DND-41 (cell line): Measurements from ENCODE around the gene MET.

ENCODE experiments used
- ATAC-seq: fragments of 200-7000 bp; cut with Tn5 transposase; 3 replicates; pipeline ENCODE4 v1.9.1; 2021; ENCODE audit warnings: low read depth; ENCODE audit not compliant: insufficient read depth
- DNase-seq: peaks from one replicate; pipeline ENCODE4 v3.0.0-alpha.2; 2020
- H2AFZ ChIP-seq: 2 replicates; pipeline ENCODE4 v1.6.0; 2012; ENCODE audit warnings: low read depth, low read length
- H3K27ac ChIP-seq: 2 replicates; pipeline ENCODE4 v1.5.1; 2012; ENCODE audit warnings: low read length, inconsistent platforms
- H3K27me3 ChIP-seq: fragments of 200-600 bp; sonication (generic); 2 replicates; pipeline ENCODE4 v1.6.0; 2012; ENCODE audit warnings: low read length, mild to moderate bottlenecking, inconsistent platforms; ENCODE audit not compliant: insufficient read depth, poor library complexity
- H3K36me3 ChIP-seq: 2 replicates; pipeline ENCODE4 v1.5.1; 2012; ENCODE audit warnings: low read length, inconsistent platforms; ENCODE audit not compliant: insufficient read depth
- H3K4me1 ChIP-seq: 2 replicates; pipeline ENCODE4 v1.5.1; 2012; ENCODE audit warnings: mild to moderate bottlenecking, low read length; ENCODE audit not compliant: insufficient read depth
- H3K4me2 ChIP-seq: 2 replicates; pipeline ENCODE4 v1.6.0; 2012; ENCODE audit warnings: mild to moderate bottlenecking, moderate library complexity, low read length, inconsistent platforms; ENCODE audit not compliant: insufficient read depth
- H3K4me3 ChIP-seq, 2 experiments: fragments of 200-600 bp in 1 of 2; shearing (Covaris generic) in 1 of 2; 2 replicates each; pipeline ENCODE4 v1.5.1; 2012 to 2016; ENCODE audit warnings: inconsistent platforms in 2 of 2, low read length in 2 of 2, mild to moderate bottlenecking in 2 of 2, low read depth in 1 of 2, moderate library complexity in 1 of 2
- H3K79me2 ChIP-seq: 2 replicates; pipeline ENCODE4 v1.6.0; 2012; ENCODE audit warnings: low read length, inconsistent platforms; ENCODE audit not compliant: insufficient read depth
- H3K9ac ChIP-seq: 2 replicates; pipeline ENCODE4 v1.6.0; 2012; ENCODE audit warnings: low read depth, mild to moderate bottlenecking, inconsistent platforms, low read length, moderate library complexity
- H3K9me3 ChIP-seq: 2 replicates; pipeline ENCODE4 v1.5.1; 2012; ENCODE audit warnings: low read length, moderate library complexity, mild to moderate bottlenecking, inconsistent platforms; ENCODE audit not compliant: insufficient read depth, severe bottlenecking
- H4K20me1 ChIP-seq: 2 replicates; pipeline ENCODE4 v1.6.0; 2012; ENCODE audit warnings: low read length; ENCODE audit not compliant: insufficient read depth
- EZH2 ChIP-seq: IDR thresholded peaks from 3 replicates; pipeline ENCODE4 v1.6.1; 2012; ENCODE audit warnings: borderline replicate concordance, low read depth, mild to moderate bottlenecking, moderate library complexity, low read length, inconsistent platforms; ENCODE audit not compliant: severe bottlenecking
- TF ChIP-seq, protein P1 (sequence below): IDR thresholded peaks from 2 replicates; pipeline ENCODE4 v1.5.1; 2012; ENCODE audit warnings: borderline replicate concordance, low read length, moderate library complexity, mild to moderate bottlenecking; ENCODE audit not compliant: poor library complexity, severe bottlenecking; ENCODE audit errors: extremely low read depth

MET gene

DNA sequence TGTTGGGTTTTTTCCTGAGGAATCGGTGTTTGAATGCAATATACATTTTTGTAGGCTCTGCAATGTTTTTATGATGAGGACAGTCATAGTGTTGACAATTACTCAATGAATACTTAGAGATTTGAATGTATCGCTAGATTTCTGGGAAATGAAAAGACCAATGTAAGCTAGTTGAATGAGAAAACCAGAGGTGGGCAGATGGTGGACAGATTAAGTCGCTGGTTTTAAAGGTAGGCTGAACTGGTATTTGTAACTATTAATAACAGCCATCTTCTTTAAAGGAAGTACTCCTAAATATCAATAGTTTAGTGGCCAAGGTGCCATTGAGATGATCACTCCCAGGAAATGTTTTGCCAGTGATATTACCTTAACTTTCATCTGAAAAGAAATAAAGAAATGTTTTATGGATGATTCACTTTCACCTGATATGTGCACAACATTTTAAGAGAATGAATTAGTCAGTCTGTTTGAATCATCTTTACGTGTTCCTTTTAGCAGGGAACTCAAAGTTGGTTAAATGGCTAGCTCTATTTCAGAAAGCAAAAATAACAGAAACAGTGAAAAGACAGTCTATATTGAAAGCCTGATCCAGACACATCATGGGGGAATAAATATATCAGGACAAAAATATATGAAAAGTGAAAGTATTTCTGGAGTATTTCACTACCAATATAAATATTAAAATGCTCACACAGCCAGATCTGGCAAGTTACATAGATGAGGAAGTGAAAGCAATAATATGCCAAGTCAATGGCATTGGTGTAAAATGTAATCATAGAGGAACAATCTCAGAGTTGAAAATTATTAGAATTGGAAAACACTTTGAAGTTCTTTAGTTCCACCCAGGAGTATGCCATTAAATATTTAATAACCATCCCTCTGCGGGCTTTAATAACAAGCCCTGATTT is 20.7 kb downstream of the MET start:
- ATAC-seq (no peak), DNase-seq (no peak)
- Histone ChIP-seq H3K36me3 (no peaks in the 10 kb centered on the region), H3K4me3 (no peak overlapping the region), H3K4me2 (no peak overlapping the region), H3K9ac (no peak overlapping the region), H3K79me2 (no peaks in the 10 kb centered on the region), H3K27ac (no peak overlapping the region), H3K9me3 (no peaks in the 10 kb centered on the region), H4K20me1 (no peaks in the 10 kb centered on the region), H3K4me1 (no peaks in the 10 kb centered on the region), H3K27me3 (no peaks in the 10 kb centered on the region), H2AFZ (no peak overlapping the region)
- TF ChIP-seq, protein P1, sequence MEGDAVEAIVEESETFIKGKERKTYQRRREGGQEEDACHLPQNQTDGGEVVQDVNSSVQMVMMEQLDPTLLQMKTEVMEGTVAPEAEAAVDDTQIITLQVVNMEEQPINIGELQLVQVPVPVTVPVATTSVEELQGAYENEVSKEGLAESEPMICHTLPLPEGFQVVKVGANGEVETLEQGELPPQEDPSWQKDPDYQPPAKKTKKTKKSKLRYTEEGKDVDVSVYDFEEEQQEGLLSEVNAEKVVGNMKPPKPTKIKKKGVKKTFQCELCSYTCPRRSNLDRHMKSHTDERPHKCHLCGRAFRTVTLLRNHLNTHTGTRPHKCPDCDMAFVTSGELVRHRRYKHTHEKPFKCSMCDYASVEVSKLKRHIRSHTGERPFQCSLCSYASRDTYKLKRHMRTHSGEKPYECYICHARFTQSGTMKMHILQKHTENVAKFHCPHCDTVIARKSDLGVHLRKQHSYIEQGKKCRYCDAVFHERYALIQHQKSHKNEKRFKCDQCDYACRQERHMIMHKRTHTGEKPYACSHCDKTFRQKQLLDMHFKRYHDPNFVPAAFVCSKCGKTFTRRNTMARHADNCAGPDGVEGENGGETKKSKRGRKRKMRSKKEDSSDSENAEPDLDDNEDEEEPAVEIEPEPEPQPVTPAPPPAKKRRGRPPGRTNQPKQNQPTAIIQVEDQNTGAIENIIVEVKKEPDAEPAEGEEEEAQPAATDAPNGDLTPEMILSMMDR: no peak
- TF ChIP-seq EZH2: no peak

DNA sequence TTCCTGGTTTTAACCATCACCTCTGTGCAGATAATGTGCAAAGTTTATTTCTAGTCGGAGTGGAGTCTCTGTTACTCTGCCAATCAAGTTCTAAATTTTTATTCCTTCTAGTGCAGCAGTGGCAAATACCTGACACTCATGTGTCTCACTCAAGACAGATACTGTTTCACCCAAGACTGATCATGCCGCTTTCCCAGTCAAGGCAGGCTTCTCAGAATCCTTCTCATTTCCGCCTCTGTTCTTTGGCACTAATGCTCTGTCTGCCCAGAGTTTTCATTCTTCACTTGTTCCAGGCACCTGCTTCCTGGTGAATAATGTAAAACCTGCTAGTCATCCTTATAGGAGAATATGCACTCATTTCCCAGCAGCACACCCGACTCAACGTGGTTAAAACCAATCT is 24.7 kb downstream of the MET start:
- Histone ChIP-seq H3K27me3 (peaks cover 8% of the 10 kb centered on the region), H3K4me3 (no peak overlapping the region), H3K9me3 (no peaks in the 10 kb centered on the region), H3K4me2 (no peak overlapping the region), H4K20me1 (no peaks in the 10 kb centered on the region), H2AFZ (no peak overlapping the region), H3K27ac (no peak overlapping the region), H3K79me2 (no peaks in the 10 kb centered on the region), H3K36me3 (no peaks in the 10 kb centered on the region), H3K4me1 (no peaks in the 10 kb centered on the region), H3K9ac (no peak overlapping the region)
- DNase-seq: no peak
- ATAC-seq: no peak
- no peak for TF ChIP-seq EZH2
- TF ChIP-seq, protein P1: no peak

DNA sequence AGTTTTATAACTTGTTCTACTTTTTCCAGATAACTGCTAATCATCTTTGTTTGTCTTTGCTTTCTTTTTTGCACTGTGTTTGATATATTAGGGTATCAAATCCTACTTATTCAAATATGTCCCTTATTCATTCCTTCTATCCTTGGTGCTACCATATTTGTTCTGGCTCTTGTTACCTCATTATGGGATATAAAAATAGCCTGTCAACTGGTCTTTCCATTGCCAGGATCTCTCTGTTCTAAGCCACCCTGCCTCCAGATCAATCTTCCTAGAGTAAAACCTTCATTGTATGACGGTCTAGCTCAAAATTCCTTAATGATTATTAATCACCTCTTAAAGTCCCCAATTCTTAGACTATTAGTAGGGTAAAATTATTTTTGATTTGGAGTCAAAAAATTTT is 25.2 kb downstream of the MET start:
- no peaks in the 10 kb centered on the region for H3K36me3 ChIP-seq
- H3K79me2 ChIP-seq: no peaks in the 10 kb centered on the region
- H3K4me3 ChIP-seq: no peak overlapping the region
- H4K20me1 ChIP-seq: no peaks in the 10 kb centered on the region
- TF ChIP-seq, protein P1: no peak
- H3K4me2 ChIP-seq: no peak overlapping the region
- DNase-seq (no peak), ATAC-seq (no peak)
- no peaks in the 10 kb centered on the region for H3K4me1 ChIP-seq
- no peak overlapping the region for H3K9ac ChIP-seq
- H2AFZ ChIP-seq: no peak overlapping the region
- no peaks in the 10 kb centered on the region for H3K9me3 ChIP-seq
- no peak overlapping the region for H3K27ac ChIP-seq
- peaks cover 8% of the 10 kb centered on the region for H3K27me3 ChIP-seq

DNA sequence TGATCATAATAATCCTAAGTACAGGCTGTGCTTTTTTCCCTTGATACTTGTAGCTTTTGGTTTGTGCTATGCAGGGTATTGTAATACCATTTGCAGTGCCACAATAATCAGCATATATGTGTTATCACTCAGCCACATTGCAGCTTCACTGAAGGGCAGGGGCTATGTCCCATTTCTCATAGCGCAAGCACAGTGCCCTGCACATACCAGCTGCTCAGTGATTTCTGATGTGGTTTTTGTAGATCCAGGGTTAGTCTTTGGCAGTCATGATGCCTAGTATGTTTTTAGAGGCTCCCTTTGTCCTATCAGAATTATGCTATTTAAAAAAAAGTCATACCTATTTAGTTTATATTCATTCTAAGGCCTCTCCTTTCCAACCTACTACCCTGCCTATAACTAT is 25.8 kb downstream of the MET start:
- no peak for TF ChIP-seq EZH2
- TF ChIP-seq, protein P1: no peak
- H3K79me2 ChIP-seq: no peaks in the 10 kb centered on the region
- H3K4me1 ChIP-seq: no peaks in the 10 kb centered on the region
- H3K27ac ChIP-seq: no peak overlapping the region
- DNase-seq (no peak), ATAC-seq (no peak)
- no peak overlapping the region for H2AFZ ChIP-seq
- H3K4me3 ChIP-seq: no peak overlapping the region
- H3K9me3 ChIP-seq: no peaks in the 10 kb centered on the region
- H3K27me3 ChIP-seq: peaks cover 10% of the 10 kb centered on the region
- no peaks in the 10 kb centered on the region for H3K36me3 ChIP-seq
- no peak overlapping the region for H3K9ac ChIP-seq
- no peak overlapping the region for H3K4me2 ChIP-seq
- H4K20me1 ChIP-seq: no peaks in the 10 kb centered on the region
